Uterus (tissue), 4 donors: Measurements from ENCODE around the gene TMEM212. TPM values are rescaled to one million over a fixed set of nuclear protein-coding genes. Genes with fewer than 3 reads are reported as not detected.

Source experiments
- DNase-seq, 2 donors: peaks; one replicate each; pipeline ENCODE4 v3.0.0-alpha.2; 2019 to 2020
- H3K27ac ChIP-seq, 2 donors: fragments of 200-600 bp; sonication (generic); 1 replicate in 1 of 2; 2 replicates in 1 of 2; pipeline ENCODE4 v1.5.1; 2016 to 2018
- H3K27me3 ChIP-seq, 2 donors: fragments of 200-600 bp; sonication (generic); one replicate each; pipeline ENCODE4 v1.5.1; 2018 to 2019; ENCODE audit warnings: control low read depth in 1 of 2
- H3K36me3 ChIP-seq, 2 donors: fragments of 200-600 bp; sonication (generic); one replicate each; pipeline ENCODE4 v1.5.1; 2019; ENCODE audit warnings: control low read depth in 1 of 2
- H3K4me1 ChIP-seq, 2 donors: fragments of 200-600 bp; sonication (generic); one replicate each; pipeline ENCODE4 v1.5.1; 2018 to 2019; ENCODE audit warnings: control low read depth in 1 of 2
- H3K4me3 ChIP-seq, 2 donors: fragments of 200-600 bp; sonication (generic); 1 replicate in 1 of 2; 2 replicates in 1 of 2; pipeline ENCODE4 v1.5.1; 2018 to 2019; ENCODE audit warnings: mild to moderate bottlenecking in 1 of 2
- H3K9me3 ChIP-seq, 2 donors: fragments of 200-600 bp; sonication (generic); one replicate each; pipeline ENCODE4 v1.5.1; 2019; ENCODE audit warnings: control low read depth in 1 of 2
- POLR2A ChIP-seq, 2 donors: fragments of 450-650 bp; IDR thresholded peaks; one replicate each; pipeline ENCODE4 v1.6.1; 2016; ENCODE audit warnings: antibody characterized with exemption in 2 of 2, mild to moderate bottlenecking in 1 of 2, moderate library complexity in 1 of 2
- intact Hi-C: fragments of 100-400 bp; cut with DNase I; formaldehyde crosslinking; loops from one replicate; pipeline ENCODE4 v1.15.1; 2023; ENCODE audit warnings: low total_unique reads
- total RNA-seq, 4 donors: library from RNA; depleted of rRNA in 3 of 4; stranded (reverse); fragments of >200 nt in 3 of 4; gene quantifications; one replicate each; pipeline versions ENCODE4 v1.1.0 to v1.2.4, GENCODE V29; 2014 to 2023
- TF ChIP-seq, protein P1 (sequence below), 4 experiments: fragments of 200-600 bp in 2 of 4; fragments of 450-650 bp in 2 of 4; sonication (generic) in 2 of 4; IDR thresholded peaks; one replicate each; pipeline ENCODE4 v1.5.1; 2016 to 2019; ENCODE audit warnings: antibody characterized with exemption in 4 of 4, mild to moderate bottlenecking in 2 of 4, moderate library complexity in 1 of 4
- donor health status: DM: yes; HTN: yes; CAD: no.

TMEM212 gene
- total RNA-seq, 4 donors from 2014 or later, result 1.2 TPM; not detected in 3

DNA sequence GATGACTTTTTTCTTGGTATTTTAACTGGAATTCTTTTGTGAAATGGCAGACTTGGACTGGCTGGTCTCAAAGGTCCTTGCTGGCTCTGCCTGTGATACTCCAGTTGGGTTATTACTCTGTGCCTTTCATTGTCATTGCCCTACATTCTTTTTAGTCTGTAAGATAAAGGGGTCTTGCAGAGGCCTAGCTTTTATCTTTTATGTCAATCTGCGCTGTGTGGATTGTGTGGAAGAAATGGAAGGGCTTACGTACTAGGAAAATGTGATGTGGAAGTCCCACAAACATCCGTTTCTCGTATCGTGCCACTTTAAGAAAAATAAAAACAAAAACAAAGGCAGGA is 8.7 kb upstream of the TMEM212 start:
- no peak for DNase-seq
- Histone ChIP-seq H3K4me1 (no peaks in the 10 kb centered on the region), H3K36me3 (no peaks in the 10 kb centered on the region), H3K27me3 (no peaks in the 10 kb centered on the region), H3K27ac (no peak overlapping the region), H3K9me3 (no peaks in the 10 kb centered on the region), H3K4me3 (no peak overlapping the region)
- no peak for TF ChIP-seq POLR2A (IDR thresholded peaks at IDR 0.05)
- TF ChIP-seq, protein P1, sequence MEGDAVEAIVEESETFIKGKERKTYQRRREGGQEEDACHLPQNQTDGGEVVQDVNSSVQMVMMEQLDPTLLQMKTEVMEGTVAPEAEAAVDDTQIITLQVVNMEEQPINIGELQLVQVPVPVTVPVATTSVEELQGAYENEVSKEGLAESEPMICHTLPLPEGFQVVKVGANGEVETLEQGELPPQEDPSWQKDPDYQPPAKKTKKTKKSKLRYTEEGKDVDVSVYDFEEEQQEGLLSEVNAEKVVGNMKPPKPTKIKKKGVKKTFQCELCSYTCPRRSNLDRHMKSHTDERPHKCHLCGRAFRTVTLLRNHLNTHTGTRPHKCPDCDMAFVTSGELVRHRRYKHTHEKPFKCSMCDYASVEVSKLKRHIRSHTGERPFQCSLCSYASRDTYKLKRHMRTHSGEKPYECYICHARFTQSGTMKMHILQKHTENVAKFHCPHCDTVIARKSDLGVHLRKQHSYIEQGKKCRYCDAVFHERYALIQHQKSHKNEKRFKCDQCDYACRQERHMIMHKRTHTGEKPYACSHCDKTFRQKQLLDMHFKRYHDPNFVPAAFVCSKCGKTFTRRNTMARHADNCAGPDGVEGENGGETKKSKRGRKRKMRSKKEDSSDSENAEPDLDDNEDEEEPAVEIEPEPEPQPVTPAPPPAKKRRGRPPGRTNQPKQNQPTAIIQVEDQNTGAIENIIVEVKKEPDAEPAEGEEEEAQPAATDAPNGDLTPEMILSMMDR (IDR thresholded peaks at IDR 0.05), result no peak
- intact Hi-C loops, result no loop called here

DNA sequence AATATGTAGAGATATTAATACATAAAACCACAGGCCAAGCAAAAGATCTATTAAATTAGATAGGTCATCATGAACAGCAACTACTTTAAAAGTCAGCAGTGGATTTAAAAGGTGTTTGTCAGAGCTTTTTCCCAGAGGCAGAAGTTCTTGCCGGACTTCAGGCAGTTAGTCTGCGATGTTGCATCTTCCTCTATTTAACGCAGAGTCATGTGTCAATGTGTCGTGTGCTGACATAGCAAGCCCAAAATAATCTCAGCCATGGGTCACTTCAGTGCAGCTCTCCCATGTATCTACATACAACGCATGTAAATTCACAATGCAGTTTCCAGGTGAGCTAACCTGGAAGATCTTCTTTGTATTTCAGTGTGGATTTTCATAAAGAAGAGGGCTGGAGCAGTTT is 8.0 kb upstream of the TMEM212 start:
- Histone ChIP-seq H3K4me1 (no peaks in the 10 kb centered on the region), H3K4me3 (no peak overlapping the region), H3K36me3 (no peaks in the 10 kb centered on the region), H3K9me3 (no peaks in the 10 kb centered on the region), H3K27ac (no peak overlapping the region), H3K27me3 (no peaks in the 10 kb centered on the region)
- no peak for DNase-seq
- intact Hi-C loops, result no loop called here
- no peak for TF ChIP-seq POLR2A (IDR thresholded peaks at IDR 0.05)
- TF ChIP-seq, protein P1 (IDR thresholded peaks at IDR 0.05), result no peak

DNA sequence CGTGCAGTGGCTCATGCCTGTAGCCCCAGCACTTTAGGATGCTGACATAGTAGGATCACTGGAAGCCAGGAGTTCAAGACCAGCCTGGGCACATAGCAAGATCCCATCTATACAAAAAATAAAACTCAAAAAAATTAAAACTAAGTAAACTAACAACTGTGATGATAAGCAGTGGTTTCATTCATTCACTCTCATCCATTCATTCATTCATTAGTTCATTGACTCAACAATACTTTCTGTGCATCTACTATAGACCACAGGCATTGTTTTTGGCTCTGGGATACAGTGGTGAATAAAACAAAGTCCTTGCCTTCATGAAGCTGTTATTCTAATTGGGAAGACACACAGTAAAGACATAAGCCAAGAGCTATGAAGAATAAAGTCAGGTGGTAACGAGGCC is 7.5 kb upstream of the TMEM212 start:
- Histone ChIP-seq H3K36me3 (no peaks in the 10 kb centered on the region), H3K27me3 (no peaks in the 10 kb centered on the region), H3K9me3 (no peaks in the 10 kb centered on the region), H3K27ac (no peak overlapping the region), H3K4me1 (no peaks in the 10 kb centered on the region), H3K4me3 (no peak overlapping the region)
- no peak for TF ChIP-seq POLR2A (IDR thresholded peaks at IDR 0.05)
- TF ChIP-seq, protein P1 (IDR thresholded peaks at IDR 0.05), result no peak
- no peak for DNase-seq
- intact Hi-C loops, result no loop called here

DNA sequence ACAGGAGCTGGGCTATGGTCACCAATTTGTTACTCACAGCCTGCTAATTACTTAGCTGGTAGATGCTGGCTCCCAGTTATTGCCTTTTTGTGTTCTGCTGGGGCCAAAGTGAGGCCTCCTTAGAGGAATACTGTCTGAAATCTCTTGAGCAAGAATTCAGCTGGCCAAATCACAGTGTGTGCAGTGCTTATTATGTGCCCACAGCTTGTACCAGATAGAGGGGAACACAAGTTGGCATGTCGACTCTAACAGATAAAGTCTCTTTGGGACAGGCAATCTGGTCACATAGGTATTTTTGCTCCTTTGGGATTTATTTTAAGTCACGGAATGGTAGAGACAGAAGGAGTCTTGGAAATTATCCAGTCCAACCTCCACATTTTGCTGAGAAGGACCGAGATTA is 6.3 kb upstream of the TMEM212 start:
- no peaks in the 10 kb centered on the region for H3K9me3 ChIP-seq
- H3K27ac ChIP-seq, result no peak overlapping the region
- no peaks in the 10 kb centered on the region for H3K36me3 ChIP-seq
- no peaks in the 10 kb centered on the region for H3K27me3 ChIP-seq
- no peaks in the 10 kb centered on the region for H3K4me1 ChIP-seq
- intact Hi-C loops, result no loop called here
- TF ChIP-seq, protein P1 (IDR thresholded peaks at IDR 0.05), result no peak
- no peak for TF ChIP-seq POLR2A (IDR thresholded peaks at IDR 0.05)
- H3K4me3 ChIP-seq, result no peak overlapping the region
- DNase-seq, result no peak

DNA sequence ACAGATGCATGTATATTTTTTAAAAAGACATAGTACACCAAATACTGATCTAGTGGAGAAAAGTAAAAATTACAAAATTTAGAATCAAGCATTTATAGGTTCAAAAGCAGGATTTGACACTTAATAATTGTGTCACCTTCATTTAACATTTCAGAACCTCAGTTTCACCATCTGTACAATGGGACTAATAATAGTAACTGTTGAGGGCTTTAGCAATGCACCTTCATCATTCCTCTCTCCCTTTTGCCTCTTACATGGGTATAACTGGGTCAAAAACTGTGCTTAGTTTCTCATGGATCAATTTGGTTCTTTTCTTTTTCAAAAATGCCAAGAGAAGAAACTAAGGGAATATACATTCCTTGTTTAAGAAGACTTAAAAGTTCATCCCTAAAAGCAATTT is 5.5 kb upstream of the TMEM212 start:
- Histone ChIP-seq H3K36me3 (no peaks in the 10 kb centered on the region), H3K27ac (peak overlapping the region; percentile 70 to 78), H3K27me3 (no peaks in the 10 kb centered on the region), H3K4me3 (no peak overlapping the region), H3K4me1 (no peaks in the 10 kb centered on the region), H3K9me3 (no peaks in the 10 kb centered on the region)
- no peak for DNase-seq
- intact Hi-C loops, result no loop called here
- TF ChIP-seq, protein P1 (IDR thresholded peaks at IDR 0.05), result no peak
- no peak for TF ChIP-seq POLR2A (IDR thresholded peaks at IDR 0.05)
